Activated CD4-positive, alpha-beta T cell treated with anti-CD3 and anti-CD28 coated beads for 4 hours (primary cell): ENCODE results near the gene GZMM.
"Not testable (repeated sequence)": the region's sequence is repeated elsewhere in the genome, so short reads cannot be mapped to it uniquely, and the experiment has no call there.

Experiments used
- DNase-seq, 2 donors: peaks; one replicate each; pipeline ENCODE4 v3.0.0-alpha.2; 2020

GZMM gene

DNA sequence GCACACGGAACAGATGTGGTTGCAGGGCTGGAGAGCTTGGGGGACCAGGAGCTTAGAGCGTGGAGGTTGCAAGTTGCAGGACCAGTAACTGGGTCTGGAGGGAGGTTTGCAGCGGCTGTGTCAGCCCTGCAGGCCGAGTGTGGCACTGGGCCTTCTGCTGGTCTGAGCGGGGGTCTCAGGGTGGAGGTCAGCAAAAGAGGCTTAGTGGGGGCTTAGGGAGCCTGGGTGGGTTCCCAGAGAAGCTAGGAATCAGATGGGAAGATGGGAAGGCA is 40.1 kb downstream of the GZMM start:
- DNase-seq, result no peak

- peak; percentile 55 to 59 for DNase-seq
These were observed 40.6 kb downstream of the GZMM start for GRCh38 chr19:584240-585001.

- DNase-seq, result not testable (repeated sequence)
These were observed 41.3 kb downstream of the GZMM start for GRCh38 chr19:585146-585545.

DNA sequence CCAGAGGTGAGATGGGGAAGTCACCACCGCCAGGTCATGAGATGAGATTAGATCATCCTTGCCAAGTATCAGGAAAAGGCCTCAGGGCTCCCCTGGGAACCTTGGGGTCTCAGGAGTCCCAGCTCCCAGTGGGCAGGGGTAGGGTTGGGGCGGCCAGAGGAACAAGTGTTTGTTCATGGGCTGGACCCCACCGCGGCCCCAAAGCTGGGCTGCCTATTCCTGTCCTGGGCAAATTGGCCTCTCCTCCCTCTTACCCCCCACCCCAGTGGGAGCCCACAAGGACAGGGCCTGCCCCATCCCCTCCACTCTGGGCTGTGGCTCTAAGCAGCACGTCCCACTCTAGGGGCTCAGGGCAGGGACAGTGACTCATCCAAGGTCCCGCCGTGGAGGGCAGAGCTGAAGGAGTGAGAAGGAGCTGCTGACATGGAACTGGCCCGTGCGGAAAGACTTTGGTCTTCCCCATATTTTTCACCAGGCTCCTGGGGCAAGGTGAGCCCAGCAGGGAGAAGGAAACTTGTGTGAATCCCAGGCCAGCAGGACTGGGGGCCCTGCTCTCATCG is 41.8 kb downstream of the GZMM start:
- no peak for DNase-seq

- peak; percentile 49 to 63 for DNase-seq
These were observed 44.4 kb downstream of the GZMM start for GRCh38 chr19:588093-588740.

DNA sequence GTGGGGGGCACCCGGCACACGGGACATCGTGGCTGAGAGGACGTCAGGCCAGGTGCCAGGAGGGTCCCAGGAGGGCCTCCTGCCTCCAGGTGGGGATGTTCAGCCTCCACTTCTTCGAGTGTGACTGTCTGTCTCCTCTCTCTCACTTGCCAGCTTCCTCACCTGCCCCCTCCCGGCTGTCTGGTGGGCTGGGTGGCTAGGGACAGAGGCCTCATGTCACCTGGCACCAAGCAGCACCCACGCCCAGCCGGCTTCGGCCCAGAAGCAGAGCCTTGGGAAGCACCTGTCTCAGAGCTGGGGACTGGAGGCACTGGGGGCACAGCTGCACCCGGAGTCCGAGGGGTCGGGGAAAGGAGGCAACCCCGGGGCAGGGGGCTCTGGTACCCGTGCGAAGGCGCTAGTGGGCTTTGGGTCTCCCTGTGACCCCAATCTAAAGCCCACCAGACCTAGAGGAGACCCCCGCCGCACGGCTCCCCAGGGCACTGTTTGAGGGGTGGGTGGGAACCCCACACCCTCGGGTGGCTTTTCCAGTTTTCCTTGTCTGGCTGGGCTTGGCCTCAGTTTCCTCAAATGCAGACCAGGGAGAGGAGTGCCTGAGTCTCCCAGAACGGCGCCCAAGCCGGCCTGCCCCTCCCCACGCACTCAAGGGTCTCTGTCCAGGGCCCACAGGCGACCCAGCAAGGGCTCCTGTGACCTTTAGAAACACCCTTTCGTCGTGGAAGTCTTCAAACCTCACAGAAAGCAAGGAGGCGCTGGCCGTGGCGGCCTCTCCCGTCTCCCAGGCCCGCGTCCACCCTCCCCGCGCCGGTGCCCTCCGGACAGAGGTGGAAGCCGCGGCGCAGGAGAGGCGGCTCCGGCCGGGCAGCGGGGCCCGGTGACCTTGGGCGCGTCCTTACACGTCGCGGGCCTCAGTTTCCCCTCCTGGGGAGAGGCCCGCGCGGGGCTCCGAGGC is 45.2 kb downstream of the GZMM start:
- no peak for DNase-seq

- DNase-seq, result no peak
These were observed 46.0 kb downstream of the GZMM start, which contains the start of gene HCN2 for GRCh38 chr19:589693-590395. Gene HCN2 (plus strand): TSS chr19:589881. CDS start chr19:589946, 65 bp downstream.

DNA sequence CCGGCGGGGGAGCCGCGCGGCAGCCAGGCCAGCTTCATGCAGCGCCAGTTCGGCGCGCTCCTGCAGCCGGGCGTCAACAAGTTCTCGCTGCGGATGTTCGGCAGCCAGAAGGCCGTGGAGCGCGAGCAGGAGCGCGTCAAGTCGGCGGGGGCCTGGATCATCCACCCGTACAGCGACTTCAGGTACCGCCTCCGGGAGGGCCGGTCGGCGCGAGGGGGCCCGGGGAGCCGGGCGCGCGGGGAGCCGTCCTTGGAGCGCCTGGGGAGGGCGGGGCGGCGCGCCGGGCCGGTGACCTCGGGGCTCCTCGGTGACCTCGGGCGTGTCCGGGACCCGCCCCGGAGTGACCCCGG is 46.5 kb downstream of the GZMM start:
- DNase-seq, result no peak

- no peak for DNase-seq
These were observed 46.9 kb downstream of the GZMM start for GRCh38 chr19:590750-591098.

GRCh38 chr19:591099-591958 is 47.5 kb downstream of the GZMM start:
- DNase-seq, result no peak

GRCh38 chr19:592101-592500 is 48.2 kb downstream of the GZMM start:
- no peak for DNase-seq

DNA sequence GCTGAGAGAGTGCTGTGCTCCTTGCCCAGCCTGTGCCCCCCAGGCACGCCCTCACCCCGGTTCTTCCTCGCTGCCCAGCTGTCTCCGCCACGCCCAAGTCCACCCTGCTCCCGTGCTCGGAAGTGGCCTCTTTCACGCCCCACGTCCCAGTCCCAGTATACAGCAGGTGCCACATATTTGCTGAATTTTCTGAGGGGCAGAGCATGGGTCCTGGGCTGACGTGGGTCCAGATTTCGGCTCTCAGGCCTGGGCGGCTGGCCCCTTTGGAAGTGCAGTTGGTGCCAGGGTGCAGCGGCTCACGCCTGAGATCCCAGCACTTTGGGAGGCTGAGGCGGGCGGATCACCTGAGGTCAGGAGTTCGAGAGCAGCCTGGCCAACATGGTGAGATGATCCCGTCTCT is 49.2 kb downstream of the GZMM start:
- no peak for DNase-seq

- no peak for DNase-seq
These were observed 49.7 kb downstream of the GZMM start for GRCh38 chr19:593505-593904.

- DNase-seq, result no peak
These were observed 50.5 kb downstream of the GZMM start for GRCh38 chr19:594265-594870.

DNA sequence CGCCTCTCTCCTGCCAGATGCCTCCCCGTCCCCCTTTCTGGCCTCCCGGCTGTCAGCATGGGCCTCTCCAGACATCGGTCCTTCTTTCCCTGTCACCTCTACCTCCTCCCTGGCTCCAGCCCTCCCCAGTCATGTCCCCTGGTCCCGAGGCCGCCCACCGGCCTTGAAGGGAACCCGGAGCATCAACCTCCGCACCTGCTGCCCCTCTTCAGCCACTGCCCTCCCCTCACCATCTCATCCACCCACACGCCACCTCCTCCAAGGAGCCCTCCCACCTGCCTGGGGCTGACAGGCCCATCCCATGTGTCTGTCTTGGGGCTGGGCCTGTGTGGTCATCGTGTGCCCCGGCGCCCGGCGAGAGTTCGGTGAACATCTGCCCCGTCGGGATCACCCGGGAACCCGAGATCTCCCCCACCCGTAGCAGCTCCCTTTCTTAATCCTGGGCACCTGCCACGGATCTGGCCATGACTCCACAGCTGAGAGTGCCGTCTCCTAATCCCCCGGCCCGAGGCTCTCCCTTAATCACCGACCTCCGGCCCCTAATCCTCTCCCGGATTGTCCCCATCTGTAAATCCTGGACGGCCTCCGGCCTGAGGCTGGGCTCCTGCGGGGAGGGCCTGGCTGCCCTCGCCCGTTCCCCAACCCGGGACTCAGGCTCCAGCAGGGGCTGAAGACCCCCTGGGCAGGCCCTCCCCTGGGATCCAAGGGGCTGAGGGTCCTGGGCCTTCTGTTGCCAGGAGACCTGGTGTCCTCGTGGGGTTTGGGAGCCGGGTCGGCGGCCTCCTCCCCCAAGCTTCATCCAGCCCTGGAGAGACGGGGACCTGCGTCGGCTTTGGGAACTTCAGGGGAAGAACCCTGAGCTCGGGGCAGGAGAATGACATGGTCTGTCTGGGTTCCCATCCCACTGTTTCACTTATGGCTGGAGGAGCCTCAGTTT is 51.7 kb downstream of the GZMM start:
- no peak for DNase-seq

DNA sequence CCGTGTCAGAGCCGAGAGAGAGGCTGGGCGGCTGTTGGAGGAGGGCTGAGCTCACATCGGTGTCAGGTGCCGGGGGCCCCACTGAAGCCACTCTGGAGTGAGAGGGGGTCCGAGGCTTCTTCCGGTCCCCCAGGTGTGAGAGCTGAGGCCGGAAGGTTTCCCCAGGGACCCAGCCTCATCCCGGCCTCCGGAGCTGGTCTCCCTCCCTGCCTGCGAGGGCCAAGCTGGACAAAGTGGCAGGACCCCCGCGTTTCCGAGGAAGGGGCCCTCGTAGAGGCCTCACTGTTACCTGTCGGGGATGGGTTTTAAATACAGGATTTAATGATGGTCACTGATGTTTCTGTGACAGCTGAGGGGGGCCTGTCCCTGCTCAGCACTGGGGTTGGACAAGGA is 52.4 kb downstream of the GZMM start:
- DNase-seq, result no peak

GRCh38 chr19:597406-598315 is 53.8 kb downstream of the GZMM start:
- no peak for DNase-seq
